Suppressor macrophage treated with lipopolysaccharide for 4 hours (primary cell): ENCODE measurements around the gene IFNL1.
"Not testable (repeated sequence)": the region's sequence is repeated elsewhere in the genome, so short reads cannot be mapped to it uniquely, and the experiment has no call there.

ENCODE experiments used
- DNase-seq: peaks from one replicate; pipeline ENCODE4 v3.0.0-alpha.2; 2020

IFNL1 gene

GRCh38 chr19:39308531-39309304, 12.5 kb downstream of the IFNL1 start:
- no peak for DNase-seq

DNA sequence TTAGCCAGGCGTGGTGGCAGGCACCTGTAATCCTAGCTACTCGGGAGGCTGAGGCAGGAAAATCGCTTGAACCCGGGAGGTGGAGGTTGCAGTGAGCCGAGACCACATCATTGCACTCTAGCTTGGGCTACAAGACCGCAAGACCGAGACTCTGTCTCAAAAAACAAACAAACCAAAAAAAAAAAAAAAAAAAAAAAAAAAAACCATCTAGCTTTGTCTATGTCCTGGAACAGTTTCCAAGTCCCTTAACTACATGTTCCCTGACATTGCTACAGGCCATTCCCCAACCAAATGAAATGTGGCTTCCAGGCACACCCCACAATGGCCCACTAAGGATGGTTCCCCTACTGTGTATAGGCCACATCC, 13.1 kb downstream of the IFNL1 start:
- DNase-seq, result not testable (repeated sequence)

DNA sequence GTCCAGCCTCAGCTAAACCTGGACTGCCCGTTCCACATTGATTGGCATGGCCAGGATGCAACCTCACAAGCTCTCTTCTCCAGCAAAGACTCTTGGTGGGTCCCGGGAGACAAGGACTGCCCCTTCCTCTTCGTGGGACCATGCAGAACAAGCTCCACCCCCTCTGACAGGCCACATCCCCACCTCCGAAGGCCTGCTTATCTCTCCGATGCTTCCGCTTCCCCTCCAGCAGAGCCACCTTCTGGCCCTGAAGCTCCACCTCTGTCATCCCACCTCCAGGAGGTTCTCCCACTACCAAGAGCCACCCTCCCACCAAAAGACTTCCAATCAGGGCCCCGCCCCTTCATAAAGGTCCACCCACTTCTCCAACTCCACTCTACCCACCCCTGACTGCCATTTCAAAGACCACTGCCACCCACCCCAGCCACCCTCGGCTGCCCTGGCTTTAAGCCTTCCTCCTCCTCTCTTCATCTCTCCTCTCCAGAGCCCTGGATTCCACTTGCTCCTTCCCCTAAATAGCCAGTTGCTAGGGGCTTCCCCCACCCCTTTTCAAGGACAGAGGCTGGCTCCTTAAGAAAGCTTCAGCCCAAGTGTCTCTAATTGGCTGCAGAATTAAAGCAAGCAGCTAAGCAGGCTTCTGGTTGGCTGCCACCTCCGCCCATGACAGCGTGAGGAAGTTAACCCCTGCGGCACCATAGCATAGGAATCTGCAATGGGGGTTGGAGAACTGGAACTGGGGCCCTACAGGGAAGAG, 14.5 kb downstream of the IFNL1 start:
- DNase-seq, result no peak

GRCh38 chr19:39314016-39314728, 18.0 kb downstream of the IFNL1 start:
- no peak for DNase-seq

DNA sequence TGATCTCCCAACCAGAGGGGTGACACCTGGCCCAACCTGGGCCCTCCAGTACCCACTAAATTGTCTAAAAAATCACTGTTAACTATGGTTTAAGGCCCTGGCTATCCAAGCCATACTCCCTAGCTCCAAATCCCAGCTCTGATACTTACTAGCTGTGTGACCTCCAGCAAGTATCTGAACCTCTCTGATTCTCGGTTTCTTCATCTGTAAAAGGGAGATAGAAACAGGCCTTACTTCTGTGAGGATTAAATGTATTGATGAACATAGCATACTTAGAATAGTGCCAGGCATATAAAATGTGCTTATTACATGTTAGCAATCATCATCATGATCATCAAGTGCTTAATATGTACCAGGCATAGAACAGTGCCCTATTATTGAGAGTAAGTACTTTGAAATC, 19.7 kb downstream of the IFNL1 start:
- DNase-seq, result no peak

DNA sequence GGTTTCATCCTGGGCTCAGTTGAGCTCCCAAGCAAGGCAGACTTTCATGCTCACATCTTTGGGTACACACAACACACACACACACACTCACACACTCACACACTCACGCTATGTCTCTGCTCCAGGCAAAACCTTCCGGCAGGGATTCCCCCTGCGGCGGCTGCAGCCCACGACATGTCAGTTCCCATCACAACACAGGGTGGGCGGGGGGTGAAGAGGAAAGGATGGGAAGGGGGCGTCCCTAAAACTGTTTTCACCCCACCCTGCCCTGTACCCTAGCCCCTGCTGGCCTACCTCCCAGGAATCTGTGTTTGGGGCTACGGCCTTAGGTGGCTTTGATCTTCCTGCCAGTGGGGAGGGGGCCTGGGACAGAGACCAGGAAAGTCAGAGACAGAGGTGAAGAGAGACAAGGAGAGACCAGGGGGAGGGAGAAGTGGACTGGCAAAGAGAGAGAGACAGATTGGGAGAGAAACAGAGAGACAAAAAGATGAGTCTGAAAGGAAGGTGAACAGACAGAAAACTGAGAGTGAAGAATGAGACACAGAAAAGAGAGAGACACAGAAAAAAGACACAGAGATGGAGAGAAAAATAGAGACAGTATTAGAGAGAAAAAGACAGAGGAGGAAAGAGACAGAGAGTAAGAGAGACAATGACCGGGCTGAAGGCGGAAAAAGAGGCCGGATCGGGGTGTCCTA, 20.6 kb downstream of the IFNL1 start:
- no peak for DNase-seq

DNA sequence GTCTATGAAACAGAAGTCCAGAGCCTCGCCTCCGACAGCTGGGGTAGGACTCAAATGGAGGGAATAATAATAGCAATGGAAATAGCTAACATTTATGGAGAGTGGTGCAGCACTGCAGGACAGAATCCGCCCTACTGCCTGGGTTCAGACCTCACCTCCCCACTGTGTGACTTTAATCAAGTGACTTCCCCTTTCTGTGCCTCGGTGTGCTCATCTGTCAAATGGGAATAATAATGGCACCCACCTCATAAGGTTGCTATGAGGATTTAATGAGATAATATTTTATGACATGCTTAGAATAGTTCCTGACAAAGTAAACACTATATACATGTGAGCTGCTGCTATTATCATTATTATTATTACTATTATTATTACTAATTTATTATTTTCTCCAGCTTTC, 21.3 kb downstream of the IFNL1 start:
- no peak for DNase-seq

- no peak for DNase-seq
These were observed 21.9 kb downstream of the IFNL1 start for GRCh38 chr19:39318071-39318470.

DNA sequence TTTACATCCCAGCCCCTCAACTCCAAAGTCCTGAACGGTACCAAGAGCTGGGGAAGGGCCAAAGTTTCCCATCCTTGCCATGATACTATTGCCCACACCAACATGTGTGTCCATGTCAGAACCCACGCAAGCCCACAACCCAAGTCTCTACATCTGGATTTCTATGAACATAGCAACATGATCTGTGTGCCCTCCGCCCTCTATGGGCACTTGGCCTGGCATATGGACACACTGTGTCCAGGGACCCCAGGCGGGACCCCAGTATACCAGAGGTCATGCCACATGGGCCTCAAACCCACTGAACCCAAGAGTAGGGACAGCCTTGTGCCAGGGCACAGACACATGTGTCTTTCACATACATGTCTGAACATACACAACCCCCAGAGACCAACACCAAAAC, 22.5 kb downstream of the IFNL1 start:
- no peak for DNase-seq

DNA sequence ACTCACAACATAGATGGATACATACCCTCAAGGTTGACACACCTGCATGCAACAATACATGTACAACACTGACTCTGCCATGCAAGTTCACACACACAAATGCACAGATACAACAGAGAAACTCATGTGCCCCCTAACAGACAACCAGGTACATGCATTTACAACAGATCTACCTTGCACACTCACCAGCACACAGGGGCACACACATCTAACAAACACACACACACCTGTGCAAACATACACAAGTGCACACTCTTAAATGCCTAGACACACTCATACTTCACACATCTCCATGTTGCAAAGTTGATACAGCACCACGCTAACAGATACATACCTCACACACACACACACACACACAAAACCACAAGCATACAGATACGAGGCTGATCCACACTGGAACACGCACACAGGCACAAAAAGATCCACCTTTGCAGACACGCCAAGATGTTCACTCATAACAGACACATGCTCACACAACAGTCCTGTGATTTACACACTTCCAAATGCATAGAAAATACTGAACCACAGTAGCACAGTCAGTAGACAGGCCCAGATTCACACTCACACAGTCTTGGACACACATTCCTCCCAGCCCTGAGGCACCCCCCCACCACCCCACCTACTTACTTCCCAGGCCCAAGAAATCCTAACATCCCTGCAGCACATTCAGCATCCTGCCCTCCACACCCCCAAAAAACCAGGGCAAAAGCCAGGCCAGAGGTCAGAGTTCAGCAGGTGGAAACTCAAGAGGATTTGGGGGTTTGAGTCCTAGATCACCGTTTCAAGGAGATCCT, 23.1 kb downstream of the IFNL1 start:
- no peak for DNase-seq

- no peak for DNase-seq
These were observed 23.7 kb downstream of the IFNL1 start for GRCh38 chr19:39319892-39320248.

DNA sequence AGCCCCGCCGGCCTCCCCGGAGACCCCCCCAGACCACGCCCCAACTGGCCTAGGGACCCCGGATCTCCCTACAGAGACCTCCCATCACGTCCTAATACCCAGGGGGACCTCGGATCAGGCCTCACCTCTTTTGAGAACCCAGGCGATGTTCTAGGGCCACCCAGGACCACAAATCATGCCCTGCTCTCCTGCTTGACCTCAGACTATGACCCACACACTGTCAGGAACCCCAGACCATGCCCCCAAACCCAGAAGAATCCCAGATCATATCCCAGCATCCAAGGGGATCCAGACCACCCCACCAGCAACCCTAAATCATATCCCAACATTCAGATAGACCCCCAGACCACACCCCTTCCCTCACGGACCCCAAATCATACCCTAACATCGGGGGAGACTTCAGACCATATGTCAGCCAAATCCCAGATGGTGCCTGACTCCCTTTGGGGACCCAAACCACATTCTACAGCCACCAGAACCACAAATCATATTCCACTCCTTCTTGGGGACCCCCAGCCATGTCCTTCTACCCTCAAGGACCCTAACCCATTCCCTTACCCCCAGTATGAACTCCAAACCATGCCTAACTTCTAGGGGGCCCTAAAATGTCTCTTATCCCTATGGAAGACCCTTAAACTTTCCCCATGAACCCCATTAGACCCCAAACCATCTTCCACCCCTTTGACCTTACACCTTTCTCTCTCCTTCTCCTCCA, 25.1 kb downstream of the IFNL1 start:
- DNase-seq, result no peak

- no peak for DNase-seq
These were observed 25.6 kb downstream of the IFNL1 start for GRCh38 chr19:39321832-39322176.

GRCh38 chr19:39324242-39324842, 28.1 kb downstream of the IFNL1 start:
- no peak for DNase-seq

DNA sequence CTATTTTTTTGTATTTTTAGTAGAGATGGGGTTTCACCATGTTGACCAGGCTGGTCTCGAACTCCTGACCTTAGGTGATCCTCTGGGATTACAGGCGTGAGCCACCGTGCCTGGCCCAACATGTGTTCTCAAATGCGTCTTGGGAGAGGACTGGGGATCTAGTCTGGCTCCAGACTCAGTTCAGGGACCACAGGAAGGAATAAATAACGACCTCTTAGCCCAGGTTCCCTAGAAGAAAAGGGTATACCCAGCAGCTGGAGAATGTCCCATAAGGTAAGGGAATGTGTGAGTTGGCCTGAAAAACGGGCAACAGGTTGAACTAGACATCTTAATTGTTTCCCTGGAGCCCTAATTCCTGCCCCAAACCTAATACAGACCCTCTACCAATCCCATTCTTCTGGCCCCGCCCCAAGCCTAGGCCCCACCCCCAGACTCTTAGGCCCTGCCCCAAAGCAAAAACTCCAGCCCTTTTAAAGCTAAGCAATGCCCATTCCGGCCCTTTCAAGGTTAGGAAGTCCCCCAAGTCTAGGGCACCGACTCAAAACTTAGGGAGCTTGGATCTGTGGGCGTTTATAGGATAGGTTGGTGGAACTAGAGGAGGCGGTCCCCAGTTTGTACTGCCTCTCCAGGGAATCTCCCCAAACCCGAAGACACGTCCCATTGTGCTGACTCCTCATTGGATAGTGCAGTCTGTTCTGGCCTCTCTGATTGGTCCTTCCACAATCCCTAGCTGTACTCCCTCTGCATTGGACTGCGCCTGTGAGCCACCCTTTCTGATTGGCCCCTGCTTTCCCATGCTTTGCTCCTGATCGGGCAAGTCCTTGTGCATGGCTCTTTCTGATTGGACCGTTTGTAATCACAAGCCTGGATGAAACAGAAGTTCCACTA, 29.8 kb downstream of the IFNL1 start:
- no peak for DNase-seq

DNA sequence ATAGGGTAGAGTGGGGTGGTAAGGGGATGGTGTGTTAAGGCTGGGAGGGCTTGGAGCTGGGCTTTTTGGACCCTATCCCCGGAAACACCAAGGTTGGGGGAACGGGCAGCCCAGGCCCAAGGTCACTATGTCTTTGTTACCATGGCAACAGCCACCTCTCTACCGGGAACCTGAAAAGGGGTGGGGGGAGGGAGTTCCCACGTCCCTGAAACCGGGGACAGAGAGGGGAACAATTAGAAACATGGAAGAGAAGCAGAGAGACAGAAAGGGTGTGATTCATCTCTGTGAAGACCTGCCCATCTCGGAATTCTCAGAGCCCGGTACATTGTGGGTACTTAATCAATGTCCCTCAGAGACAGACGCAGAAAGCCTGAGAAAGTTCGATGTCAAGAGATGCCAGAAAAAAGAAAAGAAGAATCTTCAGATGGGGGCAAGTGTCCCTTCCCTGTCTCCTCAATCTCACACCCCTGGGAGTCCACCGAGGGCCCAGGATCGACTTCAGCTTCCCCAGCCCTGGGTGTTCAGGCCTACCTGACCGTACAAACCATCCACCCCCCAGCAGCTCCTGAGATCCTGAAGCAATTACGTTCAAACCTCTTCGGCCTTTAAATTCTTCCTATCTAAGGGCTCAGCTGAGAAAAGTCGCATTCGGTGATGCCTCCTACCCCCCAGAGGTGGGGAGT, 31.3 kb downstream of the IFNL1 start:
- DNase-seq, result no peak

GRCh38 chr19:39328046-39328705, 32.0 kb downstream of the IFNL1 start:
- peak; percentile 86 for DNase-seq

DNA sequence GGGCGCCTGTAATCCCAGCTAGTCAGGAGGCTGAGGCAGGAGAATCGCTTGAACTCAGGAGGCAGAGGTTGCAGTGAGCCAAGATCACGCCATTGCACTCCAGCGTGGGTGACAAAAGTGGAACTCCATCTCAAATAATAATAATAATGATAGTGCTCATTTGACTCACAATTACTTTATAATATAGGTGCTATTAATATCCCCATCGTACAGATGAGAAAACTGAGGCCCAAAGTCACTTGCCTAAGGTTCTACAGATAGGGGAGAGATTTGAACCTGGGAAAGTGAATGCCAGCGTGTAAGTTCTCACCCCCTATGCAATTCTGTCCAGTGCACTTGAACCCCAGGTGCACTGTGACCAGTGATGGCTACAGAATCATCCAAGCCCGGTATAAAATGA, 33.7 kb downstream of the IFNL1 start:
- no peak for DNase-seq

- no peak for DNase-seq
These were observed 36.1 kb downstream of the IFNL1 start for GRCh38 chr19:39332293-39332692.
